GM12864 (cell line): Measurements from ENCODE around the gene VSX1.

Experiments
- DNase-seq: peaks from one replicate; pipeline ENCODE4 v3.0.0-alpha.2; 2011; ENCODE audit warnings: low read depth
- H3K4me3 ChIP-seq: 2 replicates; pipeline ENCODE4 v1.5.1; 2011; ENCODE audit warnings: mild to moderate bottlenecking, low read depth, low read length, control low read depth
- TF ChIP-seq, protein P1 (sequence below): IDR thresholded peaks from 2 replicates; pipeline ENCODE4 v1.5.1; 2011; ENCODE audit warnings: low read depth, mild to moderate bottlenecking, moderate library complexity, low read length, control low read depth, inconsistent platforms; ENCODE audit errors: missing control alignments

The VSX1 gene

DNA sequence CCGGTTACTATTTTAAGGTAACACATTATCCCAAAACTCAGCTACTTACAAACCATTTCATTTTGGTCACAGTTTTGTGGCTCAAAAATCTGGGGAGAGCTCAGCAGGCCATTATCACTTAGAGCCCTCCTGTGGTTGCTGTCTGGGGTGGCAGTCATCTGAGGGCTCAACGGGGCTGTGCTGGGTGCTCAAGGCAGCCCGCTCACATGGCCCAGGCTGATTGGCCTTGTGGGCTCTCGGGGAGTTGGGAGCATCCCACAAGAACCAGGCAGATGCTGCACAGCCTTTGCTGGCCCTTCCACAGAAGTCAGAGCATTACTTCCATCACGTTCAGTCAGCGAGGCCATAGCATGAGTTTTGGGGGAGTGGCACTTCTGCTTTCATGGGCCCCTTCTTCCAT is 6.3 kb upstream of the VSX1 start:
- no peak overlapping the region for H3K4me3 ChIP-seq
- TF ChIP-seq, protein P1, sequence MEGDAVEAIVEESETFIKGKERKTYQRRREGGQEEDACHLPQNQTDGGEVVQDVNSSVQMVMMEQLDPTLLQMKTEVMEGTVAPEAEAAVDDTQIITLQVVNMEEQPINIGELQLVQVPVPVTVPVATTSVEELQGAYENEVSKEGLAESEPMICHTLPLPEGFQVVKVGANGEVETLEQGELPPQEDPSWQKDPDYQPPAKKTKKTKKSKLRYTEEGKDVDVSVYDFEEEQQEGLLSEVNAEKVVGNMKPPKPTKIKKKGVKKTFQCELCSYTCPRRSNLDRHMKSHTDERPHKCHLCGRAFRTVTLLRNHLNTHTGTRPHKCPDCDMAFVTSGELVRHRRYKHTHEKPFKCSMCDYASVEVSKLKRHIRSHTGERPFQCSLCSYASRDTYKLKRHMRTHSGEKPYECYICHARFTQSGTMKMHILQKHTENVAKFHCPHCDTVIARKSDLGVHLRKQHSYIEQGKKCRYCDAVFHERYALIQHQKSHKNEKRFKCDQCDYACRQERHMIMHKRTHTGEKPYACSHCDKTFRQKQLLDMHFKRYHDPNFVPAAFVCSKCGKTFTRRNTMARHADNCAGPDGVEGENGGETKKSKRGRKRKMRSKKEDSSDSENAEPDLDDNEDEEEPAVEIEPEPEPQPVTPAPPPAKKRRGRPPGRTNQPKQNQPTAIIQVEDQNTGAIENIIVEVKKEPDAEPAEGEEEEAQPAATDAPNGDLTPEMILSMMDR: no peak
- DNase-seq: no peak

DNA sequence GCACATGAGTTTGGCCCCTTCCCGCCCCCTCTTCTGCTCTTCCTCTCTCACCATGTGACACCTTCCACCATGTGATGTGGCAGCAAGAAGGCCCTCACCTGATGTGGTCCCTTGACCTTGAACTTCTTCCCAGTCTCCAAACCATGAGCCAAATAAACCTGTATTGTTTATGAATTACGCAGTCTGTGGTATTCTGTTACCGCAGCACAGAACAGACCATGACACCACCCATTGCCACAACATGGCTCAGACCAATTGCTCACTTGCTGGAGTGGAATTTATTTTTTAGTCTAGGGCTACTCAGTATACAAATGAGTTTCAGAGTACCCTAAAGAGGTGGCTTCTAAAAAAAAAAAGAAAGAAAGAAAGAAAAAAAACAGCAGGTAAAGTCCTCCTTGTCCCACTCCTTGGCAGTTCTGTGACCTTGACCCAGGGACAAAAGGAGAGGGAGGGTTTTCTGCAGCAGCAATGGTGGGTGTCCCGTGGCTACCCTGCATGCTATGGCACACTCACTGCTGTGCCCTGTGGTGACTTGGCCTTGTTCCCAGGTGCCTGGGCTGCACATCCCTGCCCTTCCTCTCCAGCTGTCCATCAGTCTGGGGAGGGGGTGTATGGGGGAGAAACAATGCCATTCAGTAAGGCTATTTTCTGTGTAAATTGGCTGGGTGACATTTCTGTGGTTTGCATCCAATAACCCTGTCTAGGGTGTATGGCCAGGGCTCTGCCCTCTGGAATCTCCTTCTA is 5.4 kb upstream of the VSX1 start:
- no peak for DNase-seq
- TF ChIP-seq, protein P1: no peak
- H3K4me3 ChIP-seq: no peak overlapping the region

DNA sequence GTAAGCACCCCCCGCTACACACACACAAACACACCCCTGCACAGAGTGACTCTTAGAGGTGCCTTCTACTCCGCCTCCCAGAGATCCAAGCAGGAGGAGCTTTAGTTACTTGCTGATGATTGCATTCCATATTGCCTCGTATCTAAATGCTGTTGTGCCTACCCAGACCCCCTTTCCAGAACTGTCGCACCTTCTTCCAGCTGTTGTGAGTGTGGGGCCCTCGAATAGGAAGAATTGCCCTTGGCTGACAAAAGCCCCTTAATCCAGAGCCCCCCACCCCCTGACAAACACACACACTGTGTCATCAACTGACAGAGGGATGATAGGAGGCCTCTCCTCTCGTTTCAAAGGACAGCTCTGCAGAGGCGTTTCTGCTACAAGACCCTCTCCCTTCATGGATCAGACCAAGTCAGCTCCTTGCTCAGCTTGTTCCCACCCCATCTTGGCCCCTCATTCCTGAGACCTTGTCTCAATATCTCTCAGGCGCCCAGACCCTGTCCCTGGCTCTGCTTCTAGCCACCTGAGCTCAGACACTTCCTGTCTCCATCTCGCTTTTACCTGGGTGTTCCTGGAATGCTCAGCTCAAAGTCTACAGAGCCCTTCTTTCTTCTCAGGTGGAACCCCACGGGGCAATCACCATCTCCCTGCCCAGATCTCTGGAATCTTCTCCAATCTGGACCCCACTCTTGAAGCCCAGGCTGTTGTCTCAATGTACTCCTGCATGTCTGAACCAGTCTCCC is 4.0 kb upstream of the VSX1 start:
- TF ChIP-seq, protein P1: no peak
- H3K4me3 ChIP-seq: no peak overlapping the region
- DNase-seq: no peak

DNA sequence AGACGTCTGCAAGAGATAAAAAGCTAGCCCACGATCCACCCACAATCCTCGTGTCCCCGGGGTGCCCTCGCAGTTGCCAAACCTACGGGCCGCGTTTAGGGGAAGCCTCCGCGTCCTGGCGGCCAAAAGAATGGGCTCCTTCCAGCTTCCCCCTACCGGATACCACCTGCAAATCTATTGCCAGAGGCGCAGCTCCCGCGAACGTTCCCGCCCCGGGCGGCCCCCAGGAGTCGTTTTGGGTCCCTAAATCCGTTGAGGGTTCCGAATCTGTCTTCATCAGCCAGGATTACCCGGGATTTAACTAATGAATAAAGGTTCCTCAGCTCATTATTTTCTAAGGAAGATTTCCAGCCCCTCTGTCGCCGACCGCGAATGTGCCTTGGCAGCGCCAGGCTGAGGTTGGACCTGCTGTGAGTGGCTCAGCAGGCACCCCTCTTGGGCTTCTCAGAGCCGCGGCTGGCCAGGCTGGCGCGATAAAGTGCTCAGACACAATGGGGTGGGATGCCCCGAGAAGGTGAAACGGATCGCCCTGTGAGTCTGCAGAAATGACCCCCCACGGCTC is 2.8 kb upstream of the VSX1 start:
- H3K4me3 ChIP-seq: no peak overlapping the region
- TF ChIP-seq, protein P1: no peak
- DNase-seq: no peak

DNA sequence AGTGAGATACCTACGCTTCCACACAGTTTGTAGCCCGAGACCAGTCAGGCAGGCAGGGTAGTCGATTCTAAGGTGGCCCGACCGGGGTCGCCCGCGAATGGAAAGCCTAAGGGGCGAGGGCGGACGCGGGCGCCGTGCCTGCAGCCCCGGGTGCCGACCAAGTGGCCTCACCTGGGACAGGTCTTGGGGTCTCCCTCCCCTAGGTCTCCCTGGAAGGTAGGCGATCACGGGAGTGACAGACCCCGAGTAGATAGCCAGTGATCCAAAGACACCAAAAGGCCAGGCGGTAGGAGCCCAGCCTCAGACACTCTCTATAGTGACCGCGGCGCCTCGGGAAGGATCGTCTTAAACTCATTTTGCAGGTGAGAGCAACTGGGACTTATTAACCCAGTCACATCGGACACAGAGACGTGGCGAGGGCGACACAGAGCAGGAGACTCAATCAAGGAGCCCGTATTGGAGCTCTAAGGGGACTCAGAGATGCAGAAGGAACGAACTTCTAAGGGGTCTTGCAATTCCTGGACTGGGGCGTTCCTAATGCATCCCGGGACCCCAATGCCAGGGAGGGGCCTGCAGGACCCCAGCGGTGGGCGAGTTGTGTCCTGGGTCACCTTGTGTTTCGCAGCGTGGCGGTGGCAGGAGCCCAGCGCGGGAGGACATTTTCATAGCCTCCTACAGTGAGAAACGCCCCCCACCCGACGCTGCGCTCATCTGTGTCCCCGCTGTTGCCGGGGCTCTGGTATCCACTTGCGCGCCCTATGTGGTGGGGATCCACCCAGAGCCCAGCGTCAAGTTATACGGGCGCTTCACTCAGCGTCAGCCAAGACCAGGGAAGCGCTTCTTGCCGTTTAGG is 2.1 kb upstream of the VSX1 start:
- TF ChIP-seq, protein P1: peak; percentile 10
- no peak for DNase-seq
- H3K4me3 ChIP-seq: no peak overlapping the region

- TF ChIP-seq, protein P1: no peak
- H3K4me3 ChIP-seq: no peak overlapping the region
- DNase-seq: no peak
Observed at GRCh38 chr20:25083141-25083772, 1.3 kb upstream of the VSX1 start.
